B cell (primary cell): Measurements from ENCODE around the gene CREB3L4. TPM values are rescaled to one million over a fixed set of nuclear protein-coding genes. Genes with fewer than 3 reads are reported as not detected.

Experiments
- ATAC-seq: fragments of 200-7000 bp; cut with Tn5 transposase; one replicate; pipeline ENCODE4 v1.10.0; 2021; ENCODE audit warnings: low read depth, mild to moderate bottlenecking, moderate number of reproducible peaks, moderate library complexity
- CTCF ChIA-PET: fragments of 350-600 bp; sonication (Branson Sonifier 250); formaldehyde crosslinking; loops from one replicate; lab custom pipeline; 2021; ENCODE audit warnings: antibody characterized with exemption, inconsistent platforms; lab: Charles Lee
- POLR2A ChIA-PET: fragments of 350-600 bp; sonication (Branson Sonifier 250); formaldehyde crosslinking; loops from one replicate; lab custom pipeline; 2021; ENCODE audit warnings: antibody characterized with exemption; lab: Charles Lee
- DNase-seq: peaks from one replicate; pipeline ENCODE4 v3.0.0; 2013
- H2AFZ ChIP-seq: 2 replicates; pipeline ENCODE4 v1.6.1; 2012; ENCODE audit warnings: mild to moderate bottlenecking, low read depth, low read length; ENCODE audit not compliant: insufficient read depth, poor library complexity, severe bottlenecking
- H3K27ac ChIP-seq, 2 donors: 1 replicate in 1 of 2; 2 replicates in 1 of 2; pipeline ENCODE4 v1.5.1; 2012 to 2013; ENCODE audit warnings: low read length in 2 of 2, mild to moderate bottlenecking in 2 of 2, moderate library complexity in 1 of 2
- H3K27me3 ChIP-seq, 4 experiments: fragments of 200-600 bp in 1 of 4; sonication (generic) in 1 of 4; replicated peaks in 1 of 4; 1 replicate in 2 of 4; 2 replicates in 2 of 4; pipeline versions ENCODE4 v1.6.1 to v1.7.0; 2013 to 2016; ENCODE audit warnings: low read length in 3 of 4, mild to moderate bottlenecking in 2 of 4, mixed read lengths in 1 of 4, moderate library complexity in 1 of 4; ENCODE audit not compliant: insufficient read depth in 4 of 4, control insufficient read depth in 3 of 4; ENCODE audit errors: control extremely low read depth in 1 of 4
- H3K36me3 ChIP-seq, 2 experiments: replicated peaks in 1 of 2; 1 replicate in 1 of 2; 2 replicates in 1 of 2; pipeline versions ENCODE4 v1.6.1 to v1.7.1; 2013; ENCODE audit warnings: low read length in 1 of 2; ENCODE audit not compliant: insufficient read depth in 2 of 2, control insufficient read depth in 1 of 2; ENCODE audit errors: control extremely low read depth in 1 of 2, extremely low read depth in 1 of 2
- H3K4me1 ChIP-seq, 2 donors: fragments of 200-600 bp in 1 of 2; sonication (generic) in 1 of 2; 1 replicate in 1 of 2; 2 replicates in 1 of 2; pipeline versions ENCODE4 v1.5.1 to v1.6.1; 2013 to 2017; ENCODE audit warnings: low read length in 2 of 2; ENCODE audit not compliant: control insufficient read depth in 2 of 2, insufficient read depth in 2 of 2
- H3K4me2 ChIP-seq: replicated peaks from 2 replicates; pipeline ENCODE3; 2012; ENCODE audit warnings: mild to moderate bottlenecking, low read depth, low read length; ENCODE audit not compliant: poor library complexity, severe bottlenecking
- H3K4me3 ChIP-seq, 5 experiments: fragments of 200-600 bp in 1 of 5; sonication (generic) in 1 of 5; 1 replicate in 3 of 5; 2 replicates in 2 of 5; pipeline versions ENCODE4 v1.5.1 to v1.7.0; 2011 to 2016; ENCODE audit warnings: low read length in 4 of 5, mild to moderate bottlenecking in 4 of 5, low read depth in 2 of 5, control low read depth in 1 of 5, moderate library complexity in 1 of 5; ENCODE audit not compliant: insufficient read depth in 1 of 5; ENCODE audit errors: control extremely low read depth in 1 of 5, extremely low read depth in 1 of 5
- H3K79me2 ChIP-seq: fragments of 200-600 bp; sonication (generic); one replicate; pipeline ENCODE4 v1.6.0; 2016; ENCODE audit warnings: low read length; ENCODE audit not compliant: control insufficient read depth, insufficient read depth
- H3K9ac ChIP-seq: fragments of 200-600 bp; sonication (generic); 2 replicates; pipeline ENCODE4 v1.6.1; 2017; ENCODE audit warnings: mild to moderate bottlenecking, low read length, moderate library complexity
- H3K9me3 ChIP-seq, 3 donors: one replicate each; pipeline versions ENCODE4 v1.6.1 to v1.7.1; 2013; ENCODE audit warnings: low read length in 2 of 3; ENCODE audit not compliant: control insufficient read depth in 2 of 3, insufficient read depth in 1 of 3; ENCODE audit errors: control extremely low read depth in 1 of 3
- H4K20me1 ChIP-seq: 2 replicates; pipeline ENCODE4 v1.6.0; 2012; ENCODE audit warnings: mild to moderate bottlenecking, low read length; ENCODE audit not compliant: insufficient read depth, control insufficient read depth, poor library complexity, severe bottlenecking
- H3K27ac Mint-ChIP-seq: one replicate; pipeline ENCODE4 v1.8.0; 2021; ENCODE audit warnings: mixed read lengths
- H3K27me3 Mint-ChIP-seq: one replicate; pipeline ENCODE4 v1.8.0; 2021; ENCODE audit warnings: mixed read lengths
- H3K4me1 Mint-ChIP-seq: one replicate; pipeline ENCODE4 v1.8.0; 2021; ENCODE audit warnings: mixed read lengths
- H3K4me3 Mint-ChIP-seq: one replicate; pipeline ENCODE4 v1.8.0; 2021; ENCODE audit warnings: mixed read lengths
- H3K9me3 Mint-ChIP-seq: one replicate; pipeline ENCODE4 v1.8.0; 2022; ENCODE audit warnings: mixed read lengths; ENCODE audit not compliant: insufficient read depth
- EZH2 ChIP-seq: IDR thresholded peaks from 2 replicates; pipeline ENCODE4 v1.6.1; 2012; ENCODE audit warnings: borderline replicate concordance, low read depth, mild to moderate bottlenecking, moderate library complexity, low read length; ENCODE audit not compliant: insufficient read depth, poor library complexity, severe bottlenecking
- WGBS: methylation state at CpG from one replicate; pipeline ENCODE4 v1.1.5; 2013; ENCODE audit warnings: missing lambda C conversion rate; ENCODE audit not compliant: insufficient coverage; 5-methylcytosine and 5-hydroxymethylcytosine counted together
- intact Hi-C: fragments of 100-400 bp; cut with micrococcal nuclease; formaldehyde crosslinking; loops from one replicate; pipeline ENCODE4 v1.10.0; 2022
- polyA plus RNA-seq: library from polyadenylated mRNA; depleted of rRNA; stranded (reverse); fragments of >200 nt; gene quantifications from 2 replicates; pipeline ENCODE4 v1.2.3, GENCODE V29; 2012
- total RNA-seq, 2 donors: library from RNA; stranded (reverse); fragments of 120-200 nt in 1 of 2; gene quantifications; 1 replicate in 1 of 2; 2 replicates in 1 of 2; pipeline versions ENCODE4 v1.2.3 to v1.2.4, GENCODE V29; 2013 to 2022
- TF ChIP-seq, protein P1 (sequence below): fragments of 200-600 bp; IDR thresholded peaks from one replicate; pipeline ENCODE4 v1.8.0; 2022; ENCODE audit warnings: antibody characterized with exemption, mild to moderate bottlenecking

Gene CREB3L4
- total and polyA plus RNA-seq, 2 donors (not counting 1 experiment from before 2014, with no cell fraction given) = 21.8 to 28.1 TPM

DNA sequence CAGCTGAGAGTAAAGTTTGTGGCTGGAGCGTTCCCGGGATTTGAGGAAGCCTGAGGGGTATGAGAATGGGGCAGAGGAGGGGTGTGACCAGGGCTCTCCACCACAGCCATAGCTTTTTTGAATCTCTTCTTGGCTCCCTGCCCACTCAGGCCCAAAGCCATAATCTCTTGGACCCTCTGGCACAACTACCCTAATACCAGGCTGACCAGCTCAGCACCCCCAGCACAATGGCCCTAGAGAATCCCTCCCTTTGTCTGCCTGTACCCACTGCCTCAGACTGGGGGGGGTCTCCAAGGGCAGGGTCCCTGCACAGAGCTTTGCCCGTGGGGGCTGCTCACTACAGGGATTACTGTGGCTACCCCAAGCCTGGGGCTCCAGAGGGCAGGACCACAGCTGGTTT lies 28.7 kb upstream of the CREB3L4 start:
- Mint-ChIP-seq H3K27me3 (no peaks in the 10 kb centered on the region), H3K27ac (peak overlapping the region; percentile 32), H3K4me3 (no peak overlapping the region), H3K9me3 (no peaks in the 10 kb centered on the region), H3K4me1 (peaks cover 24% of the 10 kb centered on the region)
- Histone ChIP-seq H3K4me1 (peaks cover 9 to 21% of the 10 kb centered on the region in 2 donors), H3K9me3 (no peaks in the 10 kb centered on the region), H3K4me3 (no peak overlapping the region), H3K4me2 (no peak overlapping the region), H2AFZ (no peak overlapping the region), H4K20me1 (peaks cover 62% of the 10 kb centered on the region), H3K79me2 (peaks cover 65% of the 10 kb centered on the region), H3K27me3 (no peaks in the 10 kb centered on the region), H3K36me3 (peaks cover 21 to 95% of the 10 kb centered on the region in 2 experiments), H3K9ac (no peak overlapping the region), H3K27ac (no peak overlapping the region)
- ATAC-seq = no peak
- no peak for DNase-seq
- TF ChIP-seq, protein P1, sequence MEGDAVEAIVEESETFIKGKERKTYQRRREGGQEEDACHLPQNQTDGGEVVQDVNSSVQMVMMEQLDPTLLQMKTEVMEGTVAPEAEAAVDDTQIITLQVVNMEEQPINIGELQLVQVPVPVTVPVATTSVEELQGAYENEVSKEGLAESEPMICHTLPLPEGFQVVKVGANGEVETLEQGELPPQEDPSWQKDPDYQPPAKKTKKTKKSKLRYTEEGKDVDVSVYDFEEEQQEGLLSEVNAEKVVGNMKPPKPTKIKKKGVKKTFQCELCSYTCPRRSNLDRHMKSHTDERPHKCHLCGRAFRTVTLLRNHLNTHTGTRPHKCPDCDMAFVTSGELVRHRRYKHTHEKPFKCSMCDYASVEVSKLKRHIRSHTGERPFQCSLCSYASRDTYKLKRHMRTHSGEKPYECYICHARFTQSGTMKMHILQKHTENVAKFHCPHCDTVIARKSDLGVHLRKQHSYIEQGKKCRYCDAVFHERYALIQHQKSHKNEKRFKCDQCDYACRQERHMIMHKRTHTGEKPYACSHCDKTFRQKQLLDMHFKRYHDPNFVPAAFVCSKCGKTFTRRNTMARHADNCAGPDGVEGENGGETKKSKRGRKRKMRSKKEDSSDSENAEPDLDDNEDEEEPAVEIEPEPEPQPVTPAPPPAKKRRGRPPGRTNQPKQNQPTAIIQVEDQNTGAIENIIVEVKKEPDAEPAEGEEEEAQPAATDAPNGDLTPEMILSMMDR = no peak
- TF ChIP-seq EZH2 = no peak
- POLR2A ChIA-PET = no interaction called here
- intact Hi-C loops = no loop called here
- CTCF ChIA-PET = interaction anchor here (0.6 kb wide), 1 partner anchor 118 kb away, joined by 4 read pairs; no protein-coding TSS in a partner anchor
- 90% methylated on average over 1 of the region's 3 CpGs for WGBS

DNA sequence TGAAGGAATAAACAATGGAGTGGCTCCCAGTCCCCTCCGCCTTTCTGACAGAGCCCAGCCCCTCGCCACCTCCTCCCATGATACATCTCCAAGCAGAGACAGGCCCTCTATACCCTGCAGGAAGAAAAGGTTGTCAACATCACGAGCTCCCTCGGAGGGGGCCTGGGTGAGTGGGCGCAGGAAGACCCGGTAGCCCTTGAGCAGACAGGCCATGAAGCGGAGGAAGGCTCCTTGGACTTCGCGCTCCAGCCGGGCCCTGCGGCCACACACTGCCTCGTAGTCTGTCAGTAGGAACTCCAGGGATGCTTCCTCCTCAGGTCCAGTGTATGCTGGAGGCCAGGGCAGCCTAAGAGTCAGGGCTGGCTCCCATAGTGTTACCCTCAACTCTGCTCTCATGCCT lies 28.2 kb upstream of the CREB3L4 start:
- ChIA-PET CTCF (interaction anchor here (1.3 kb wide), 1 partner anchor 27 kb away, joined by 3 read pairs; no protein-coding TSS in a partner anchor), POLR2A (no interaction called here)
- no peak for DNase-seq
- H3K9me3 ChIP-seq = no peaks in the 10 kb centered on the region
- H4K20me1 ChIP-seq = peaks cover 64% of the 10 kb centered on the region
- ATAC-seq = no peak
- H3K4me3 Mint-ChIP-seq = no peak overlapping the region
- H3K9me3 Mint-ChIP-seq = no peaks in the 10 kb centered on the region
- no peak overlapping the region for H3K4me3 ChIP-seq
- peaks cover 27% of the 10 kb centered on the region for H3K4me1 Mint-ChIP-seq
- peaks cover 21 to 91% of the 10 kb centered on the region in 2 experiments for H3K36me3 ChIP-seq
- 96% methylated on average over 12 of the region's 12 CpGs for WGBS
- TF ChIP-seq, protein P1 = no peak
- TF ChIP-seq EZH2 = no peak
- H3K27ac ChIP-seq = no peak overlapping the region
- peaks cover 70% of the 10 kb centered on the region for H3K79me2 ChIP-seq
- intact Hi-C loops = no loop called here
- peaks cover 14 to 25% of the 10 kb centered on the region in 2 donors for H3K4me1 ChIP-seq
- no peak overlapping the region for H3K4me2 ChIP-seq
- no peaks in the 10 kb centered on the region for H3K27me3 Mint-ChIP-seq
- no peak overlapping the region for H3K9ac ChIP-seq
- no peak overlapping the region for H3K27ac Mint-ChIP-seq
- no peaks in the 10 kb centered on the region for H3K27me3 ChIP-seq
- no peak overlapping the region for H2AFZ ChIP-seq
